ENCODE results near the gene CKM. TPM values are rescaled to one million over a fixed set of nuclear protein-coding genes. Genes with fewer than 3 reads are reported as not detected.

The CKM gene
- total RNA-seq, 1 donor from 2014 or later: not detected

DNA sequence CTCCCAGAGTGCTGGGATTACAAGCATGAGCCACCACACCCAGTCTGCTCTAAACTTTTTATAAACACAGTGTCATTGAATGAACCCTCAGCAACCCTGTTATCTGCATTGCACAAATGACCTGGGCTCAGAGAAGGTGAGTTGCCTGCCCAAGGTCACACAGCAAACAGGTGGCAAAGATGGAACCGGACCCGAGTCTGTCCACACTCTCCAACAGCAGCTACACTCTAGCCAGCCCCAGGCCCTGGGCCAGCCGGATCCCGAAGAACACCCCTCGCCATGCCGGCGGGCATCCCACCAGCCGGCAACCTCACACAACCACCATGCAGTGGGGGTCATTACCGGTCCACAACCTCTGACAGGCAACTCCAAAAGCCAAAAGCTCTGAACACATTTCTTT, 33.2 kb upstream of the CKM start:
- Mint-ChIP-seq H3K36me3 (ENCODE audit: low read depth, unreplicated experiment) (peaks cover 42% of the 10 kb centered on the region), H3K27me3 (ENCODE audit: low read depth, unreplicated experiment) (no peaks in the 10 kb centered on the region), H3K4me3 (ENCODE audit: unreplicated experiment) (no peak overlapping the region), H3K4me1 (ENCODE audit: low read depth, unreplicated experiment) (no peaks in the 10 kb centered on the region), H3K27ac (ENCODE audit: unreplicated experiment) (no peak overlapping the region), H3K9me3 (ENCODE audit: unreplicated experiment) (no peaks in the 10 kb centered on the region)
- Histone ChIP-seq H3K27me3 (ENCODE audit: insufficient read depth, low read length) (no peaks in the 10 kb centered on the region), H3K79me2 (ENCODE audit: insufficient read depth, low read length) (no peaks in the 10 kb centered on the region), H3K9ac (ENCODE audit: low read length) (no peak overlapping the region), H3K9me3 (ENCODE audit: insufficient read depth, low read depth, low read length) (peaks cover 2% of the 10 kb centered on the region), H2AFZ (ENCODE audit: low read depth, low read length) (no peak overlapping the region), H3K27ac (ENCODE audit: low read depth, low read length) (no peak overlapping the region), H4K20me1 (ENCODE audit: insufficient read depth, low read length) (peaks cover 16% of the 10 kb centered on the region), H3K36me3 (ENCODE audit: insufficient read depth, low read length) (peaks cover 16% of the 10 kb centered on the region), H3K4me2 (ENCODE audit: low read length) (no peak overlapping the region), H3K4me3 (ENCODE audit: insufficient read depth, low read depth, low read length) (no peak overlapping the region), H3K4me1 (ENCODE audit: insufficient read depth, low read length) (no peaks in the 10 kb centered on the region)
- DNase-seq (ENCODE audit: low read depth) (no peak), FAIRE-seq (no peak)
- no peak for TF ChIP-seq EZH2 (IDR thresholded peaks at IDR 0.05; ENCODE audit: insufficient read depth, low read length)
- TF ChIP-seq CTCF (IDR thresholded peaks at IDR 0.05; ENCODE audit: insufficient read depth, low read depth, low read length): no peak

GRCh38 chr19:45355402-45355801, 32.7 kb upstream of the CKM start:
- peaks cover 2% of the 10 kb centered on the region for H3K9me3 ChIP-seq (ENCODE audit: insufficient read depth, low read depth, low read length)
- no peak overlapping the region for H3K27ac ChIP-seq (ENCODE audit: low read depth, low read length)
- no peak for TF ChIP-seq CTCF (IDR thresholded peaks at IDR 0.05; ENCODE audit: insufficient read depth, low read depth, low read length)
- TF ChIP-seq EZH2 (IDR thresholded peaks at IDR 0.05; ENCODE audit: insufficient read depth, low read length): no peak
- H3K27me3 ChIP-seq (ENCODE audit: insufficient read depth, low read length): no peaks in the 10 kb centered on the region
- no peaks in the 10 kb centered on the region for H3K4me1 ChIP-seq (ENCODE audit: insufficient read depth, low read length)
- Mint-ChIP-seq H3K36me3 (ENCODE audit: low read depth, unreplicated experiment) (peaks cover 44% of the 10 kb centered on the region), H3K27ac (ENCODE audit: unreplicated experiment) (no peak overlapping the region), H3K27me3 (ENCODE audit: low read depth, unreplicated experiment) (no peaks in the 10 kb centered on the region), H3K4me1 (ENCODE audit: low read depth, unreplicated experiment) (no peaks in the 10 kb centered on the region), H3K9me3 (ENCODE audit: unreplicated experiment) (no peaks in the 10 kb centered on the region), H3K4me3 (ENCODE audit: unreplicated experiment) (no peak overlapping the region)
- no peak for DNase-seq (ENCODE audit: low read depth)
- no peak overlapping the region for H3K4me2 ChIP-seq (ENCODE audit: low read length)
- H3K9ac ChIP-seq (ENCODE audit: low read length): no peak overlapping the region
- no peak overlapping the region for H3K4me3 ChIP-seq (ENCODE audit: insufficient read depth, low read depth, low read length)
- no peak for FAIRE-seq
- peaks cover 17% of the 10 kb centered on the region for H3K36me3 ChIP-seq (ENCODE audit: insufficient read depth, low read length)
- no peak overlapping the region for H2AFZ ChIP-seq (ENCODE audit: low read depth, low read length)
- no peaks in the 10 kb centered on the region for H3K79me2 ChIP-seq (ENCODE audit: insufficient read depth, low read length)
- H4K20me1 ChIP-seq (ENCODE audit: insufficient read depth, low read length): peaks cover 16% of the 10 kb centered on the region

GRCh38 chr19:45354241-45354842, 31.7 kb upstream of the CKM start:
- Histone ChIP-seq H3K27me3 (ENCODE audit: insufficient read depth, low read length) (no peaks in the 10 kb centered on the region), H3K9ac (ENCODE audit: low read length) (no peak overlapping the region), H3K4me3 (ENCODE audit: insufficient read depth, low read depth, low read length) (no peak overlapping the region), H3K27ac (ENCODE audit: low read depth, low read length) (no peak overlapping the region), H2AFZ (ENCODE audit: low read depth, low read length) (no peak overlapping the region), H4K20me1 (ENCODE audit: insufficient read depth, low read length) (peaks cover 21% of the 10 kb centered on the region), H3K4me2 (ENCODE audit: low read length) (no peak overlapping the region), H3K79me2 (ENCODE audit: insufficient read depth, low read length) (no peaks in the 10 kb centered on the region), H3K36me3 (ENCODE audit: insufficient read depth, low read length) (peaks cover 17% of the 10 kb centered on the region), H3K9me3 (ENCODE audit: insufficient read depth, low read depth, low read length) (peaks cover 2% of the 10 kb centered on the region), H3K4me1 (ENCODE audit: insufficient read depth, low read length) (no peaks in the 10 kb centered on the region)
- TF ChIP-seq CTCF (IDR thresholded peaks at IDR 0.05; ENCODE audit: insufficient read depth, low read depth, low read length) (no peak), EZH2 (IDR thresholded peaks at IDR 0.05; ENCODE audit: insufficient read depth, low read length) (no peak)
- no peaks in the 10 kb centered on the region for H3K4me1 Mint-ChIP-seq (ENCODE audit: low read depth, unreplicated experiment)
- no peak for FAIRE-seq
- H3K36me3 Mint-ChIP-seq (ENCODE audit: low read depth, unreplicated experiment): peaks cover 41% of the 10 kb centered on the region
- no peak overlapping the region for H3K4me3 Mint-ChIP-seq (ENCODE audit: unreplicated experiment)
- H3K27ac Mint-ChIP-seq (ENCODE audit: unreplicated experiment): no peak overlapping the region
- no peaks in the 10 kb centered on the region for H3K27me3 Mint-ChIP-seq (ENCODE audit: low read depth, unreplicated experiment)
- no peaks in the 10 kb centered on the region for H3K9me3 Mint-ChIP-seq (ENCODE audit: unreplicated experiment)
- no peak for DNase-seq (ENCODE audit: low read depth)

All from astrocyte (in vitro differentiated cells and primary cell).